HCT116 (cell line): Measurements from ENCODE around the gene DNMT1. TPM values are rescaled to one million over a fixed set of nuclear protein-coding genes. Genes with fewer than 3 reads are reported as not detected.

Source experiments
- ATAC-seq: fragments of 200-7000 bp; cut with Tn5 transposase; 2 replicates; pipeline ENCODE4 v1.9.1; 2020; ENCODE audit warnings: mild to moderate bottlenecking, moderate library complexity
- BruUV-seq: library from RNA; stranded (reverse); fragments of 400-500 nt; replicated peaks from 2 replicates; lab custom pipeline; 2021; lab: Mats Ljungman, UMichigan
- CTCF ChIA-PET: fragments of 300-600 bp; sonication (Branson Sonifier 250); formaldehyde crosslinking; loops from one replicate; lab custom pipeline; 2021; ENCODE audit warnings: antibody characterized with exemption; lab: Charles Lee
- POLR2A ChIA-PET: fragments of 300-600, 350-600 bp; sonication (Branson Sonifier 250); formaldehyde crosslinking; loops from one replicate; lab custom pipeline; 2021; ENCODE audit warnings: antibody characterized with exemption; lab: Charles Lee
- RAD21 ChIA-PET, 2 experiments: fragments of 300-600 bp; sonication (Branson Sonifier 250); formaldehyde crosslinking; loops; one replicate each; lab custom pipeline; 2023; ENCODE audit warnings: low total read pairs in 2 of 2; ENCODE audit not compliant: uncharacterized antibody in 2 of 2, unreplicated experiment in 2 of 2, low non-redundant PET in 1 of 2; lab: Charles Lee
- DNase-seq: peaks from one replicate; pipeline ENCODE4 v3.0.0-alpha.2; 2010; ENCODE audit warnings: low read depth, low spot score
- H2AFZ ChIP-seq: fragments of 200-600 bp; shearing (Covaris generic), sonication (generic); 2 replicates; pipeline ENCODE4 v1.6.1; 2017; ENCODE audit warnings: low read depth, mixed run types, mixed read lengths, antibody characterized with exemption, low read length; ENCODE audit not compliant: poor library complexity, severe bottlenecking
- H3K27ac ChIP-seq: 2 replicates; pipeline ENCODE4 v1.5.1; 2012; ENCODE audit warnings: low read depth, low read length
- H3K27me3 ChIP-seq: fragments of 200-600 bp; sonication (generic); 2 replicates; pipeline ENCODE4 v1.6.1; 2016; ENCODE audit warnings: mixed run types, low read length, mixed read lengths; ENCODE audit not compliant: insufficient read depth
- H3K36me3 ChIP-seq, 2 experiments: fragments of 200-500 bp in 1 of 2; fragments of 200-600 bp in 1 of 2; sonication (Bioruptor generic) in 1 of 2; sonication (generic) in 1 of 2; 2 replicates each; pipeline versions ENCODE4 v1.5.1 to v1.6.1; 2014 to 2016; ENCODE audit warnings: low read length in 2 of 2, inconsistent platforms in 1 of 2, mixed read lengths in 1 of 2, mixed run types in 1 of 2; ENCODE audit not compliant: insufficient read depth in 2 of 2, control insufficient read depth in 1 of 2
- H3K4me1 ChIP-seq, 2 experiments: fragments of 200-600 bp in 1 of 2; sonication (generic) in 1 of 2; 2 replicates each; pipeline versions ENCODE4 v1.5.1 to v1.6.1; 2012 to 2017; ENCODE audit warnings: low read length in 2 of 2, inconsistent platforms in 1 of 2, mild to moderate bottlenecking in 1 of 2, mixed read lengths in 1 of 2, mixed run types in 1 of 2, moderate library complexity in 1 of 2; ENCODE audit not compliant: insufficient read depth in 2 of 2, control insufficient read depth in 1 of 2
- H3K4me2 ChIP-seq: fragments of 200-600 bp; sonication (generic); 2 replicates; pipeline ENCODE4 v1.6.1; 2017; ENCODE audit warnings: mixed run types, low read length, mixed read lengths
- H3K4me3 ChIP-seq, 2 experiments: fragments of 200-600 bp in 1 of 2; sonication (generic) in 1 of 2; replicated peaks in 1 of 2; 2 replicates each; pipeline ENCODE4 v1.5.1; 2011 to 2016; ENCODE audit warnings: low read length in 2 of 2, control low read depth in 1 of 2, low read depth in 1 of 2, mild to moderate bottlenecking in 1 of 2, mixed read lengths in 1 of 2, mixed run types in 1 of 2
- H3K79me2 ChIP-seq: fragments of 200-600 bp; sonication (generic); 2 replicates; pipeline ENCODE4 v1.6.1; 2017; ENCODE audit warnings: mild to moderate bottlenecking, mixed run types, low read length, moderate library complexity, mixed read lengths; ENCODE audit not compliant: insufficient read depth
- H3K9ac ChIP-seq: fragments of 200-600 bp; sonication (generic); 2 replicates; pipeline ENCODE4 v1.6.1; 2016; ENCODE audit warnings: low read length, mixed read lengths
- H3K9me2 ChIP-seq: fragments of 200-600 bp; sonication (generic), shearing (Covaris generic); 2 replicates; pipeline ENCODE4 v1.6.1; 2017; ENCODE audit warnings: mixed run types, mild to moderate bottlenecking, moderate library complexity; ENCODE audit not compliant: insufficient read depth
- H3K9me3 ChIP-seq, 2 experiments: fragments of 200-500 bp in 1 of 2; fragments of 200-600 bp in 1 of 2; sonication (Bioruptor generic) in 1 of 2; sonication (generic) in 1 of 2; 2 replicates each; pipeline ENCODE4 v1.6.1; 2014 to 2017; ENCODE audit warnings: low read length in 2 of 2, mixed read lengths in 2 of 2, inconsistent platforms in 1 of 2, low read depth in 1 of 2, mild to moderate bottlenecking in 1 of 2, mixed run types in 1 of 2, moderate library complexity in 1 of 2; ENCODE audit not compliant: control insufficient read depth in 1 of 2, insufficient read depth in 1 of 2
- H4K20me1 ChIP-seq: fragments of 200-600 bp; sonication (generic), shearing (Covaris generic); 2 replicates; pipeline ENCODE4 v1.6.1; 2017; ENCODE audit warnings: mixed run types, mild to moderate bottlenecking, moderate library complexity; ENCODE audit not compliant: insufficient read depth
- CBX3 ChIP-seq: IDR thresholded peaks from 2 replicates; pipeline ENCODE4 v1.6.1; 2012; ENCODE audit warnings: low read depth
- TCF7L2 ChIP-seq: IDR thresholded peaks from 2 replicates; pipeline ENCODE4 v1.7.0; 2011; ENCODE audit warnings: borderline replicate concordance, inconsistent platforms; ENCODE audit not compliant: insufficient read depth, insufficient read length; ENCODE audit errors: extremely low read depth
- YY1 ChIP-seq: IDR thresholded peaks from 2 replicates; pipeline ENCODE4 v1.6.1; 2011; ENCODE audit warnings: low read length, low read depth, moderate library complexity, mild to moderate bottlenecking; ENCODE audit not compliant: insufficient replicate concordance; ENCODE audit errors: extremely low read depth
- intact Hi-C: fragments of 100-400 bp; cut with micrococcal nuclease; formaldehyde crosslinking; loops from 2 replicates; pipeline ENCODE4 v1.10.0; 2022
- total RNA-seq: library from RNA; stranded (reverse); gene quantifications from one replicate; pipeline ENCODE4 v1.2.1, GENCODE V29; 2021; ENCODE audit not compliant: unreplicated experiment

Gene DNMT1
- total RNA-seq, 1 experiment from 2014 or later, result 235 TPM

DNA sequence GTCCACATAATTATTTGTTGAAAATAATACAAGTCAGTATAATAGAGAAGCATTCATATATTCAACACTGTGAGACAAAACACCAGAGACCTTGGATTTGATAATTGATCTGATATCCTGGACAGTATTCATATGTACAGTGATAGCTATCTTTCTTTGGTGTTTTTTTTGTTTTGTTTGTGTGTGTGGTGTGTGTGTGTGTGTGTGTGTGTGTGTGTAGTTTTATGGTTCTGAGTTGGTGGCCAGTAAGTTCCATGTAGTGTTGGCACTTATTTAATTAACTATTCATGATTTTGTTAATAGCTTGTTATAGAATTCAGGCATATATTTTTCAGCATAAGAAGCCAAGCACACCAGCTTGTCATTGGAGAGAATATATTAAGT lies 90.6 kb downstream of the DNMT1 start:
- H3K27ac ChIP-seq, result no peak overlapping the region
- H3K27me3 ChIP-seq, result no peaks in the 10 kb centered on the region
- H2AFZ ChIP-seq, result no peak overlapping the region
- H3K4me3 ChIP-seq, result no peak overlapping the region
- ChIA-PET RAD21 (no interaction called here), POLR2A (interaction anchor here (1.4 kb wide), 1 partner anchor 8 kb away, joined by 5 read pairs; no protein-coding TSS in a partner anchor), CTCF (no interaction called here)
- H3K79me2 ChIP-seq, result peaks cover 30% of the 10 kb centered on the region
- H4K20me1 ChIP-seq, result no peaks in the 10 kb centered on the region
- no peaks in the 10 kb centered on the region for H3K9me2 ChIP-seq
- H3K9ac ChIP-seq, result no peak overlapping the region
- H3K36me3 ChIP-seq, result peaks cover 13 to 17% of the 10 kb centered on the region in 2 experiments
- peaks cover 12 to 22% of the 10 kb centered on the region in 2 experiments for H3K4me1 ChIP-seq
- ATAC-seq, result no peak
- DNase-seq, result no peak
- no peak for TF ChIP-seq YY1
- no TSS peak for BruUV-seq
- intact Hi-C loops, result no loop called here
- H3K9me3 ChIP-seq, result no peaks in the 10 kb centered on the region
- H3K4me2 ChIP-seq, result no peak overlapping the region

DNA sequence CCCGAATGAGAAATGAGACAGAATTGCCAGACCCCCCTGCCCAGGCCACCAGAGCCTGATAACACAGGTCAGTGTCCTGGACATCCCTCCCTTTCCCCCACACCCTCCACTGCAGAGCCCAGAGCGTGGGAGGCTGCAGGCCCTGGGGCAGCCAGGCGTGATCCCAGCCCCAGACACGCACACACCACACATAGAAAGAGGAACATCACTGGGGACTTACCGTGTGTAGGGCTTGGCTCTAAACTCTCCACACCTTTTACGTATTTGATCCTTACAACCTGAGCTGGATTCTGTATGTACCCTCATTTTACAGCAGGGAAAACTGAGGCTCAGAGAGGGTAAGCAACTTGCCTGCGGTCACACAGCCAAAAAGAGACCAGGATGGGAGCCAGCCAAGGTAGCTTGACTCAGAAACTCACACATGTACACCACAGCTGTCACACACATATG lies 91.9 kb downstream of the DNMT1 start:
- Histone ChIP-seq H4K20me1 (no peaks in the 10 kb centered on the region), H3K79me2 (peaks cover 17% of the 10 kb centered on the region), H3K9ac (no peak overlapping the region), H3K9me2 (no peaks in the 10 kb centered on the region), H3K36me3 (peaks cover 7 to 8% of the 10 kb centered on the region in 2 experiments; a peak in 3 of 4 replicates), H3K27ac (no peak overlapping the region), H3K9me3 (no peaks in the 10 kb centered on the region), H3K4me1 (peaks cover 12 to 18% of the 10 kb centered on the region in 2 experiments), H3K4me3 (no peak overlapping the region), H3K27me3 (no peaks in the 10 kb centered on the region), H3K4me2 (no peak overlapping the region), H2AFZ (no peak overlapping the region)
- DNase-seq (no peak), ATAC-seq (no peak)
- BruUV-seq, result no TSS peak
- 0 out of 2 replicates have a peak, but pooled peaks have one; percentile 16 for TF ChIP-seq CBX3
- TF ChIP-seq TCF7L2, result no peak
- CTCF ChIA-PET, result no interaction called here
- POLR2A ChIA-PET, result no interaction called here
- RAD21 ChIA-PET, result no interaction called here
- intact Hi-C loops, result no loop called here
